HFF-Myc (cell line): Measurements from ENCODE around the gene PFKP.
A peak's percentile ranks its signal among the peaks of the same experiment; 100 is the strongest.

Experiments used
- DNase-seq: peaks from one replicate; pipeline ENCODE4 v3.0.0-alpha.2; 2011; ENCODE audit warnings: low read depth; ENCODE audit errors: extremely low read depth
- H3K4me3 ChIP-seq: replicated peaks from 2 replicates; pipeline ENCODE4 v1.5.1; 2011; ENCODE audit warnings: low read depth, mild to moderate bottlenecking, control low read depth, low read length
- TF ChIP-seq, protein P1 (sequence below): IDR thresholded peaks from 2 replicates; pipeline ENCODE4 v1.5.1; 2012; ENCODE audit warnings: mild to moderate bottlenecking, low read depth, low read length, control low read depth; ENCODE audit errors: missing control alignments

Gene PFKP

DNA sequence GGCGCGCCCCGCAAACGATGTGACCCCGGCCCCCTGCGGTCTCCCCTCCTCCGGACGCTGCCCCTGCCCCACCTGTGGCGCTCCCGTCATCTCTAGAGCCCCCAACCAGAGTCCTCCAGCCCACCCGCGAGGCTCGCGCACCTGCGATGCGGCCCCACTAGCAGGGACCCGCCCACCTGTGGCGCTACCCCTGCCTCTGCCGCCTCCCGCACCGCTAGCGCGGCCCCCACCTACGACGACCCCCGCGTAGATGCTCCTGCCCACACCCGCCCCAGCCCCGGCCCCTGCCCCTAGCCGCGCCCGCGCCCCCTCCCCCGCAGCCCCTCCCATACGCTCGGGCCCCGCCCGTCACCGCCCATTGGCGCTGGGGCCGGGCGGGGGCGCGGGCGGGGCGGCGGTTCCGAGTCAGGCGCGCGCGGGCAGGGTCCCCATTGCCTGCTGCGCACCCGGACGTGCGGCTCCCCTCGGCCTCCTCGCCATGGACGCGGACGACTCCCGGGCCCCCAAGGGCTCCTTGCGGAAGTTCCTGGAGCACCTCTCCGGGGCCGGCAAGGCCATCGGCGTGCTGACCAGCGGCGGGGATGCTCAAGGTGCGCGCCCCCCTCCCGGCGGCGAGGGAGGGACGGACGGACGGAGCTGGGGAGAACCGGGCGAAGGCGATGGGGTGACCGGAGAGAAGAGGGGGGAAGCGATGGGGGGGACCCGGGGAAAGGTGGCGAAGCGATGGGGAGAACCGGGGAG lies at the start of gene PFKP:
Gene PFKP, plus strand, starts transcription at position 431 of the 741 bp plus-strand sequence. Its CDS starts 48 bp downstream, at position 479.
- TF ChIP-seq, protein P1, sequence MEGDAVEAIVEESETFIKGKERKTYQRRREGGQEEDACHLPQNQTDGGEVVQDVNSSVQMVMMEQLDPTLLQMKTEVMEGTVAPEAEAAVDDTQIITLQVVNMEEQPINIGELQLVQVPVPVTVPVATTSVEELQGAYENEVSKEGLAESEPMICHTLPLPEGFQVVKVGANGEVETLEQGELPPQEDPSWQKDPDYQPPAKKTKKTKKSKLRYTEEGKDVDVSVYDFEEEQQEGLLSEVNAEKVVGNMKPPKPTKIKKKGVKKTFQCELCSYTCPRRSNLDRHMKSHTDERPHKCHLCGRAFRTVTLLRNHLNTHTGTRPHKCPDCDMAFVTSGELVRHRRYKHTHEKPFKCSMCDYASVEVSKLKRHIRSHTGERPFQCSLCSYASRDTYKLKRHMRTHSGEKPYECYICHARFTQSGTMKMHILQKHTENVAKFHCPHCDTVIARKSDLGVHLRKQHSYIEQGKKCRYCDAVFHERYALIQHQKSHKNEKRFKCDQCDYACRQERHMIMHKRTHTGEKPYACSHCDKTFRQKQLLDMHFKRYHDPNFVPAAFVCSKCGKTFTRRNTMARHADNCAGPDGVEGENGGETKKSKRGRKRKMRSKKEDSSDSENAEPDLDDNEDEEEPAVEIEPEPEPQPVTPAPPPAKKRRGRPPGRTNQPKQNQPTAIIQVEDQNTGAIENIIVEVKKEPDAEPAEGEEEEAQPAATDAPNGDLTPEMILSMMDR: no peak
- no peak for DNase-seq
- peak within 1 kb of the TSS; percentile 89 for H3K4me3 ChIP-seq

DNA sequence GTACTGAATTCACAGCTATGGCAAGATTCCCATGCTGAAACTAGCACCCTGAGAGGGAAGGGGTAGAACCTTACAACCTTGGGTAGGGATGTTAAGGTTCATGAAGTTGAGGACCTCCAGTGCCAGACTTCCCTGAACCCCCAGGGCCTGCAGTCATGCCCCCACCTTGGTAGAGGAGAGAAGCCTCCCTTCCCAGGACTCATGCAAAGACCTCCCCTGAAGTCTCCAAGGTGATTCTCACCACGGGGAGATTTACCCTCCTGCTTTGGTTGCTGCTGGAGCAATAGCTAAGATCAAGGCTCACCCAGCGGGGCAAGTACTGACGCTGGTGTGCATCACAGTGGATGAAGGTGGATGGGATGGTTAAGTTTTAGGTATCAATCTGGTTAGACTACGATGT lies 49.1 kb upstream of the PFKP start:
- TF ChIP-seq, protein P1: no peak
- H3K4me3 ChIP-seq: no peak overlapping the region
- DNase-seq: no peak

DNA sequence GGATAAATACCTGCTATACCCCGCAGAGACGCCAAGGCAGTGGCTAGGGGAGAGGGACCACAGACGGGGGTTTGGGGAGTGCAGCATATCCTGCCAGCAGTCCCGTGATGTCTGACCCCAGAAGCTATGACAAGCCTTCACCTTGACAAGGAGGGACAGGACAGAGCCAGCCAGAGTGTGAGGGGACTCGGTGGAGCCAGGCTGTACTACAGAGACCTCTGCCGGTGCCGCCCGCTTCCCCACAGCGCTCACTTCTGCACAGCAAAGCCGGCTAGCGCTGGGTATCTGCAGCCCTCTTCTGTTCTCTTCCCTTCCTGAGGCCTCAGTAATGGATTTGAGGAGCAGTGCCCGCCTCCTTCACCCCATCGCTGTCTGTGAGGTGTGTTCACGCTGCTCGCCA lies 47.0 kb upstream of the PFKP start:
- DNase-seq: no peak
- TF ChIP-seq, protein P1: no peak
- no peak overlapping the region for H3K4me3 ChIP-seq

DNA sequence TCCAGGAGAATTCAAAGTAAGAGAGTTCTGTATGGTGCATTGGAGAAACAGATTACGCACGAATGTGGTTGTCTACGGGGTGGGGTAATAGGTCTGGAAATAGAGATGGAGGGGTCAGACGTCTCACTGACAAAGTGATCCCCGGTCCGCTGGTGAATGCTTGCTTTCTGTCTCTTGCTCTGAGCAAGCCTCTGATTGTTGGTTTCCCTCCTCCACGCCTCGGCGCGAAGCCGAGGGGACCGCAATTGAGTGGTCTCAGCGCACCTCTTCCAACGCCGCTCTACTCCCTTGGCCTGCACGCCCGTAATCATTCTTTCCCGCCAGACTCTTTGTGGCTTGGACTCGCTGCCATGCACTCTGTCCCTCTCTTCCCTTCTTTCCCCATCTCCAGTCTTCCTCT lies 46.5 kb upstream of the PFKP start:
- TF ChIP-seq, protein P1: no peak
- no peak overlapping the region for H3K4me3 ChIP-seq

DNA sequence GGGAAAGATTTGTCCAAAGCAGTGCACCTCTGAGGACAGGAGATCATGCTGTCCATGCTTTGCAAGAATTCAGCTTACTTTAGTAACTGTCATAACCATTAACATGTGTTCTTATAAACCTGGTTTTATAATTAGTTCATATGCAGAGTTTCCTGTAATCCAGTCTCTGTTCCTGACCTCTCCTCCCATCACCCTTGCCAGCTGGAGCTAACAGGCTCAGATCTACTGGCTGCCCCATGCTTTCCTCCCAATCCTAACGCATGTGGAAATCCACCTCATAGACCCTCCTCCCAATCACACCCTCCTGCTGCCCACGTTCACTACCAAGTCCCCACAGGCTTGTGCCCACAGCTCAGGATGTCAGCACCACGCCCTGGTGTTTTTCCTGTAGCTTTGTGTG lies 45.3 kb upstream of the PFKP start:
- TF ChIP-seq, protein P1: no peak
- no peak overlapping the region for H3K4me3 ChIP-seq
- no peak for DNase-seq

More for the DNA sequence above, 46.5 kb upstream of the PFKP start:
- no peak for DNase-seq

DNA sequence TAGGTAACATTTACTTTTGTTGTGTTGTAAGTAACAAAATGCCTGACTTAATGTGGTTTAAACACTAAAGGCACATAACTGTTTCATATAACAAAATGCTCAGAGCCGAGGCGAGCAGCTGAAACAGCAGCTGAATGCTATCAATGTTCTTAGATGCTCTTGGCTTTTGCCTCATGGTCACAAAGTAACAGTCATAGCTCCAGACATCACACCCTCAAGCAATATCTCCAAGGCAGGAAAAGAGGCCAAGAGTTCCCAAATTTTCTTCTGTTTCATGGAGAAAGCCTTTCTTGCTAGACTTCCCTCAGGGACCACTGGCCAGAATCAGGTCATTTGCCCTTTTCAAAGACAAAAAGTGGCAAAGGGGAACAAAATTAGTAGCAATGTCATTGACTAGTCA lies 43.5 kb upstream of the PFKP start:
- DNase-seq: no peak
- TF ChIP-seq, protein P1: no peak
- no peak overlapping the region for H3K4me3 ChIP-seq
